ENCODE results near the gene SLC25A4.
"Not testable (repeated sequence)": the region's sequence is repeated elsewhere in the genome, so short reads cannot be mapped to it uniquely, and the experiment has no call there.

The SLC25A4 gene

GRCh38 chr4:185167234-185167633, 24.2 kb downstream of the SLC25A4 start:
- no peak overlapping the region for H3K27ac ChIP-seq
- no peak for DNase-seq (ENCODE audit: low read depth, low spot score)

DNA sequence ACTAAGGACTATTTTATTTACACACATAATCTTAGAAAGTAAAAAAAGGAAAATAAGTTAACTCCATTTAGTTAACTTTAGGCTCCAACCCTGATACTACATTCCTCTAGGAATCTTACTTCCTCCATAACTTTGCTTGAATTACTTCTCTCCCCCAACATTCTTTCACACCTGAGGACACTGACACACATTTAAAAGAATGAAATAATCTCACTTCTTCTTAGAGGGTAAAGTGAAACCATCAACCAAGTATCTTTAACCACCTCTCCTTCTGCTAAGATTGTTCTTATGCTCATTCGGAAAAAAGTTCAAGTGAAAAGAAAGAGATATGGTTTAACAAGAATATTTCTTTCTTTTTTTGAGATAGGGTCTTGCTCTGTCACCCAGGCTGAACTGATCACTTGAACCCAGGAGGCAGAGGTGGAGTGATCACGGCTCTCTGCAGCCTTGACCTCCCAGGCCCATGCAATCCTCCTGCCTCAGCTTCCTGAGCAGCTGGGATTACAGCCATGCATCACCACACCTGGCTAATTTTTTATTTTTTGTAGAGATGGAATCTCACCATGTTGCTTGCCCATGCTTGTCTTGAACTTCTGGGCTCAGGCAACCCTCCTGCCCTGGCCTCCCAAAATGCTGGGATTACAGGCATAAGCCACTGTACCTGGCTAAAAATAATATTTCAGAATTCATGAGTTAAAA, 28.5 kb downstream of the SLC25A4 start:
- no peak for DNase-seq (ENCODE audit: low read depth, low spot score)
- H3K27ac ChIP-seq = no peak overlapping the region

DNA sequence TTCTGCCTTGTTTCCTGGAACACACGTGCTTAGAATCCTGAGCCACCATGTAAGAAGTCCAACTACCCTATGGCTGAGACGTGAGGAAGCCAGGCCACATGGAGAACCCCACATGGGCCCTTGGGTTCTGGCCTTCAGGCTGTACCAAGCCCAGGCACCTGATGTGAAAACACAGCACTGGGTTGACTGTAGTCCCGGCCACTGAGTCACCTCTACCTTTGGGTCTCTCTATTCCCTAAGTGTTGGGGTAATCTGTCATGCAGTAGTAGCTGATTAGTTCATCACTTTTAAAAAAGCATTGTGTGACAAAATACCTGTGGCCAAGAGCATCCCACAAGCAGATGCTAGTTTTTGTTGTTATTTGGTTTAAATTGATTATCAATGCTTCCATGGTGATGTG, 36.4 kb downstream of the SLC25A4 start:
- DNase-seq (ENCODE audit: low read depth, low spot score) = no peak

DNA sequence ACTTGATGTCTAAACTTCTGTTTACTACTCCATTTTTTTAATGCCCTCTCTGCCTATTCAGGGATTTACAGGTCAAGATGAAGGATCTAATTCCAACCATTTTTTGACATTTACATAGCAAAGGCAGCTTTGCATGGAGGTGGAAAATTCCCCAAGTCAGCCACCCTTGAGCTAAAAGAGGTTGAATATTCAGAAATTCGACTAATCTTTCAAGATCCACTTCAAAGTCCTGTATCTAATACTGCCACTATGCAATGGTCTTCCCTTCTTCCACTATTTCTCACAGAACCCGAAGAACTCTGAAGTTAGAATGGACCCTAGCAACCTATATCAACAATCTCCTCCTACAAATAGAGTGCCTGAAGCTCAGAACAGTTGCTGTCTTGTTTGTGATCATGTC, 39.2 kb downstream of the SLC25A4 start:
- no peak for DNase-seq (ENCODE audit: low read depth, low spot score)
- H3K27ac ChIP-seq = no peak overlapping the region

More for the DNA sequence above, 36.4 kb downstream of the SLC25A4 start:
- no peak overlapping the region for H3K27ac ChIP-seq

- DNase-seq (ENCODE audit: low read depth, low spot score) = peak; percentile 37
These were observed 40.7 kb downstream of the SLC25A4 start for GRCh38 chr4:185183622-185184281.

DNA sequence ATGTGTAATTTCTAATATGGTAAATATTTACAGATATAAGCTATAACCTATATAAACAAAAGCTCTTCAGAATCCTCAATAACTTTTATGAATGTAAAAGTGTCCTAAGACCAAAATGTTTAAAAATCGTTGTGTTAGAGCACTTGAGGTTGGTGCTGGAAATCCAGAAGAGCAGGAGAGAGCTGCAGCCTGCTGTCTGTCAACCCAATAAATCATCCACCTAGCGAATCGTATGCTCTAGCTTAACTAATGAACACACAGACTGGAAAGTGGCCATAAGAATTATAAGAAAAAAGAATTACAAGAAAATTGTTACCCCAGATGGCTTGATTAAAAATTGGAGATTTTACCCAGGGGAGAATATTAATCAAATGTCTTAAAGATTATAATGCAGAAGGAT, 43.7 kb downstream of the SLC25A4 start:
- DNase-seq (ENCODE audit: low read depth, low spot score) = no peak
- H3K27ac ChIP-seq = no peak overlapping the region

More at GRCh38 chr4:185183622-185184281, 40.7 kb downstream of the SLC25A4 start:
- no peak overlapping the region for H3K27ac ChIP-seq

- H3K27ac ChIP-seq = no peak overlapping the region
- no peak for DNase-seq (ENCODE audit: low read depth, low spot score)
These were observed 46.7 kb downstream of the SLC25A4 start for GRCh38 chr4:185189606-185190305.

- no peak for DNase-seq (ENCODE audit: low read depth, low spot score)
- no peak overlapping the region for H3K27ac ChIP-seq
These were observed 47.3 kb downstream of the SLC25A4 start for GRCh38 chr4:185190306-185190856.

- H3K27ac ChIP-seq = no peak overlapping the region
- no peak for DNase-seq (ENCODE audit: low read depth, low spot score)
These were observed 49.0 kb downstream of the SLC25A4 start for GRCh38 chr4:185192059-185192458.

GRCh38 chr4:185194924-185195888, 52.1 kb downstream of the SLC25A4 start:
- no peak for DNase-seq (ENCODE audit: low read depth, low spot score)
- H3K27ac ChIP-seq = no peak overlapping the region

DNA sequence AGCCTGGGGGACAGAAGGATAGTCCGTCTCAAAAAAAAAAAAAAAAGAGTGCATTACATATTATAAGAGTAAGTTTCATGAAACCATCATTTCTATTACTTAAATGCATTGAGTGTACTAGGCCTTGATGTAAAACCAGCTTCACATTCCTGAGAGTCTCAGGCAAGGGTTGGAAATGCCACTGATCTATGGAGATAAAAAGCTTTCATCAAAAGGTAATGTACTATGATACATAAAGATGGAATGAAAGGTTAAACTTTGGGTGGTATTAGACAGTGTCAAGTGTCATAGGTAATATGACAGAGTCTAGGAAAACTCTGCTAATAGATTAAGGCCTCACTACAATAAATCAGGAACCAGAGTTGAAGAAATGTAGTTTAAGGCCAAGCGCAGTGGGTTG, 53.4 kb downstream of the SLC25A4 start:
- H3K27ac ChIP-seq = no peak overlapping the region

GRCh38 chr4:185198189-185198588, 55.1 kb downstream of the SLC25A4 start:
- not testable (repeated sequence) for H3K27ac ChIP-seq

More for the DNA sequence above, 53.4 kb downstream of the SLC25A4 start:
- DNase-seq (ENCODE audit: low read depth, low spot score) = no peak

More at GRCh38 chr4:185198189-185198588, 55.1 kb downstream of the SLC25A4 start:
- DNase-seq (ENCODE audit: low read depth, low spot score) = not testable (repeated sequence)
